SK-N-SH (cell line): ENCODE data around the gene RAI14. TPM values are rescaled to one million over a fixed set of nuclear protein-coding genes. Genes with fewer than 3 reads are reported as not detected.

Experiments
- CTCF ChIA-PET: fragments of 300-600, 350-600 bp; formaldehyde crosslinking; extraction: SDS; loops from one replicate; lab custom pipeline; 2021; lab: Yijun Ruan, JAX
- POLR2A ChIA-PET: fragments of 350-600 bp; sonication (Branson Sonifier 250); formaldehyde crosslinking; extraction: SDS; loops from one replicate; lab custom pipeline; 2020; ENCODE audit warnings: antibody characterized with exemption, inconsistent platforms; lab: Yijun Ruan, JAX
- DNase-seq: peaks from one replicate; pipeline ENCODE4 v3.0.0; 2012
- H2AFZ ChIP-seq: fragments of 200-600 bp; sonication (generic); 2 replicates; pipeline ENCODE4 v1.8.1; 2016; ENCODE audit warnings: antibody characterized with exemption, mild to moderate bottlenecking, low read depth
- H3F3A ChIP-seq: fragments of 200-600 bp; sonication (generic); replicated peaks from 2 replicates; pipeline ENCODE3; 2016; ENCODE audit warnings: antibody characterized with exemption, mild to moderate bottlenecking; ENCODE audit not compliant: insufficient read depth
- H3K27ac ChIP-seq, 2 experiments: fragments of 200-500 bp in 1 of 2; fragments of 200-600 bp in 1 of 2; sonication (Bioruptor generic) in 1 of 2; sonication (generic), shearing (Covaris generic) in 1 of 2; 2 replicates each; pipeline versions ENCODE4 v1.5.1 to v1.6.1; 2014 to 2016; ENCODE audit warnings: low read depth in 2 of 2, inconsistent platforms in 1 of 2, low read length in 1 of 2, mild to moderate bottlenecking in 1 of 2, mixed read lengths in 1 of 2
- H3K27me3 ChIP-seq: fragments of 200-600 bp; sonication (generic), shearing (Covaris generic); 2 replicates; pipeline ENCODE4 v1.6.1; 2016; ENCODE audit warnings: mixed run types; ENCODE audit not compliant: insufficient read depth
- H3K36me3 ChIP-seq, 2 experiments: fragments of 200-500 bp in 1 of 2; fragments of 200-600 bp in 1 of 2; sonication (Bioruptor generic) in 1 of 2; sonication (generic) in 1 of 2; replicated peaks in 1 of 2; 2 replicates each; pipeline versions ENCODE3 to v1.5.1; 2014 to 2016; ENCODE audit warnings: low read length in 1 of 2, mild to moderate bottlenecking in 1 of 2; ENCODE audit not compliant: insufficient read depth in 2 of 2, control insufficient read depth in 1 of 2
- H3K4me1 ChIP-seq, 2 experiments: fragments of 200-500 bp in 1 of 2; fragments of 200-600 bp in 1 of 2; sonication (Bioruptor generic) in 1 of 2; sonication (generic), shearing (Covaris generic) in 1 of 2; 2 replicates each; pipeline versions ENCODE4 v1.5.1 to v1.6.1; 2014 to 2016; ENCODE audit warnings: low read depth in 1 of 2, low read length in 1 of 2, mixed run types in 1 of 2; ENCODE audit not compliant: insufficient read depth in 2 of 2, control insufficient read depth in 1 of 2
- H3K4me2 ChIP-seq: fragments of 200-600 bp; sonication (generic), shearing (Covaris generic); 2 replicates; pipeline ENCODE4 v1.6.1; 2017; ENCODE audit warnings: mixed run types
- H3K4me3 ChIP-seq, 2 experiments: fragments of 200-500 bp in 1 of 2; fragments of 200-600 bp in 1 of 2; sonication (Bioruptor generic) in 1 of 2; sonication (generic), shearing (Covaris generic) in 1 of 2; 2 replicates each; pipeline versions ENCODE4 v1.5.1 to v1.8.1; 2014 to 2016; ENCODE audit warnings: low read depth in 2 of 2, inconsistent platforms in 1 of 2, low read length in 1 of 2, mild to moderate bottlenecking in 1 of 2, mixed read lengths in 1 of 2, moderate library complexity in 1 of 2
- H3K79me2 ChIP-seq: fragments of 200-600 bp; sonication (generic); 2 replicates; pipeline ENCODE4 v1.8.1; 2017; ENCODE audit warnings: mild to moderate bottlenecking; ENCODE audit not compliant: insufficient read depth
- H3K9ac ChIP-seq: fragments of 200-600 bp; sonication (generic); 2 replicates; pipeline ENCODE4 v1.6.1; 2017; ENCODE audit warnings: mixed run types
- H3K9me2 ChIP-seq: fragments of 200-600 bp; sonication (generic); 2 replicates; pipeline ENCODE4 v1.6.1; 2017; ENCODE audit warnings: mixed run types
- H3K9me3 ChIP-seq: fragments of 200-600 bp; sonication (generic); 2 replicates; pipeline ENCODE4 v1.6.1; 2017; ENCODE audit warnings: mixed run types, mild to moderate bottlenecking, moderate library complexity
- H4K20me1 ChIP-seq: fragments of 200-600 bp; sonication (generic); 2 replicates; pipeline ENCODE4 v1.6.1; 2017; ENCODE audit warnings: mild to moderate bottlenecking, mixed run types; ENCODE audit not compliant: insufficient read depth
- CHD2 ChIP-seq: fragments of 150-350 bp; IDR thresholded peaks from 2 replicates; pipeline ENCODE4 v1.6.1; 2018; ENCODE audit warnings: low read length; ENCODE audit not compliant: partially characterized antibody
- ELF1 ChIP-seq: IDR thresholded peaks from 2 replicates; pipeline ENCODE4 v1.4.0; 2012
- EZH2phosphoT487 ChIP-seq: fragments of 200-600 bp; sonication (generic); IDR thresholded peaks from 2 replicates; pipeline ENCODE4 v1.6.1; 2017; ENCODE audit warnings: low read depth, mixed run types, mild to moderate bottlenecking, antibody characterized with exemption, moderate library complexity, borderline replicate concordance
- JUND ChIP-seq: IDR thresholded peaks from 2 replicates; pipeline ENCODE4 v1.4.0; 2012
- MEF2A ChIP-seq: IDR thresholded peaks from 2 replicates; pipeline ENCODE4 v1.4.0; 2012; ENCODE audit warnings: low read depth, borderline replicate concordance
- NFIC ChIP-seq: IDR thresholded peaks from 2 replicates; pipeline ENCODE4 v1.4.0; 2012; ENCODE audit warnings: borderline replicate concordance
- RCOR1 ChIP-seq: fragments of 150-350 bp; IDR thresholded peaks from 2 replicates; pipeline ENCODE4 v1.6.1; 2017; ENCODE audit warnings: antibody characterized with exemption, low read length
- RFX5 ChIP-seq: IDR thresholded peaks from 2 replicates; pipeline ENCODE4 v1.6.1; 2012; ENCODE audit warnings: mild to moderate bottlenecking, improper control_type of control experiment, low read length
- RXRA ChIP-seq: IDR thresholded peaks from 2 replicates; pipeline ENCODE4 v1.4.0; 2012; ENCODE audit warnings: low read depth, mild to moderate bottlenecking, borderline replicate concordance
- TAF1 ChIP-seq: IDR thresholded peaks from 2 replicates; pipeline ENCODE4 v1.6.1; 2012; ENCODE audit warnings: low read depth, mild to moderate bottlenecking, low read length, moderate library complexity, borderline replicate concordance
- TCF12 ChIP-seq: IDR thresholded peaks from 2 replicates; pipeline ENCODE4 v1.4.0; 2012
- TEAD4 ChIP-seq: IDR thresholded peaks from 2 replicates; pipeline ENCODE4 v1.4.0; 2012; ENCODE audit warnings: mild to moderate bottlenecking, borderline replicate concordance; ENCODE audit not compliant: insufficient read depth
- USF1 ChIP-seq: IDR thresholded peaks from 2 replicates; pipeline ENCODE4 v1.4.0; 2012; ENCODE audit warnings: low read depth, borderline replicate concordance
- WGBS: methylation state at CpG from one replicate; pipeline ENCODE4 v1.1.6; 2017; ENCODE audit warnings: low lambda C conversion rate; 5-methylcytosine and 5-hydroxymethylcytosine counted together
- polyA plus RNA-seq, 3 experiments: library from polyadenylated mRNA; depleted of rRNA; stranded (reverse); fragments of >200 nt; gene quantifications; 2 replicates each; pipeline ENCODE4 v1.2.3, GENCODE V29; 2012
- TF ChIP-seq, protein P1 (sequence below): IDR thresholded peaks from 2 replicates; pipeline ENCODE4 v1.6.1; 2012; ENCODE audit warnings: mild to moderate bottlenecking, low read depth, low read length, moderate library complexity

Gene RAI14
- polyA plus RNA-seq, 1 of the 3 experiments (the other 2 are of a cell fraction) = 53.2 TPM

DNA sequence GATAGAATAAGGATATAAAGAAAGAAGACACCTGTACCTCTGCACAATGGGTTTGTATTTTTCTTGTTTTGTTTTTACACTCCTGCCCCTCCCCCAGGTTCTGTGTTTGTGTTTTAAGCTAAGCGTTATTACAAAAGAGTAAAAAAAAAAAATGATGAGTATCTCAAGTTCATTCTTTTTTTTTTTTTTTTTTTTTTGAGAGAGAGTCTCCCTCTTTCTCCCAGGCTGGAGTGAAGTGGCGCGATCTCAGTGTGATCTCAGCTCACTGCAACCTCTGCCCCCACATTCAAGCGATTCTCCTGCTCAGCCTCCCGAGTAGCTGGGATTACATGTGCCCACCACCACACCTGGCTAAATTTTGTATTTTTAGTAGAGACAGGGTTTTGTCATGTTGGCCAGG is 29.4 kb upstream of the RAI14 start (continued):
- TF ChIP-seq RFX5 (no peak), JUND (no peak)

DNA sequence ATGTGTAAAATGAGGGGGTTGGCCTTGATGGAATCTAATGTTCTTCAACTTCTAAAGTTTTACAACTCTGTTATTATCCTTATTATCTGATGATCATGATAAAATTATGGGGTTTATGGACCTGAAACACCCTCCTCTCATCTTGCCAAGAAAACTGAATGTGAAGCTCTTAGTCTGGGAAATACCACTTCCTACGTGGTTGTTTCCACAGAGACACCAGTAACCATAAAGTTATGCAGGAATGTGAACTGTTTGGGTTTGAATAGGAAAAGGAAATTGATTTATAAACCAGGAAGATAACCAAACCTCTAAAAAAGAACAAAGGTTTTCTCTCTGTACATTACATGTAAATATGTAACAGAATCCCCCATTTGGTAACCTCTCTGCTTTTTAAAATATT is 28.3 kb upstream of the RAI14 start:
- Histone ChIP-seq H3K9me3 (no peaks in the 10 kb centered on the region), H3K79me2 (no peaks in the 10 kb centered on the region), H3K9me2 (no peaks in the 10 kb centered on the region), H3K27ac (peak overlapping the region in 1 of 2 experiments; percentile 61; a peak in 2 of 4 replicates), H3K36me3 (no peaks in the 10 kb centered on the region), H3K4me1 (peaks cover 0 to 21% of the 10 kb centered on the region in 2 experiments; a peak in 1 of 4 replicates), H3K9ac (peak overlapping the region; percentile 29; the same call in 1 of the 2 replicates), H4K20me1 (no peaks in the 10 kb centered on the region), H3F3A (peaks cover 19% of the 10 kb centered on the region), H3K4me2 (peak overlapping the region; percentile 22; the same call in 1 of the 2 replicates), H2AFZ (peak overlapping the region; percentile 56; the same call in 1 of the 2 replicates), H3K27me3 (no peaks in the 10 kb centered on the region), H3K4me3 (no peak overlapping the region)
- no peak for TF ChIP-seq CHD2
- no peak for TF ChIP-seq EZH2phosphoT487
- TF ChIP-seq TAF1 = no peak
- no peak for TF ChIP-seq NFIC
- peak; percentile 26; the same call in 1 of the 2 replicates for TF ChIP-seq TCF12
- TF ChIP-seq JUND = peak; percentile 14; the same call in 1 of the 2 replicates
- TF ChIP-seq, protein P1, sequence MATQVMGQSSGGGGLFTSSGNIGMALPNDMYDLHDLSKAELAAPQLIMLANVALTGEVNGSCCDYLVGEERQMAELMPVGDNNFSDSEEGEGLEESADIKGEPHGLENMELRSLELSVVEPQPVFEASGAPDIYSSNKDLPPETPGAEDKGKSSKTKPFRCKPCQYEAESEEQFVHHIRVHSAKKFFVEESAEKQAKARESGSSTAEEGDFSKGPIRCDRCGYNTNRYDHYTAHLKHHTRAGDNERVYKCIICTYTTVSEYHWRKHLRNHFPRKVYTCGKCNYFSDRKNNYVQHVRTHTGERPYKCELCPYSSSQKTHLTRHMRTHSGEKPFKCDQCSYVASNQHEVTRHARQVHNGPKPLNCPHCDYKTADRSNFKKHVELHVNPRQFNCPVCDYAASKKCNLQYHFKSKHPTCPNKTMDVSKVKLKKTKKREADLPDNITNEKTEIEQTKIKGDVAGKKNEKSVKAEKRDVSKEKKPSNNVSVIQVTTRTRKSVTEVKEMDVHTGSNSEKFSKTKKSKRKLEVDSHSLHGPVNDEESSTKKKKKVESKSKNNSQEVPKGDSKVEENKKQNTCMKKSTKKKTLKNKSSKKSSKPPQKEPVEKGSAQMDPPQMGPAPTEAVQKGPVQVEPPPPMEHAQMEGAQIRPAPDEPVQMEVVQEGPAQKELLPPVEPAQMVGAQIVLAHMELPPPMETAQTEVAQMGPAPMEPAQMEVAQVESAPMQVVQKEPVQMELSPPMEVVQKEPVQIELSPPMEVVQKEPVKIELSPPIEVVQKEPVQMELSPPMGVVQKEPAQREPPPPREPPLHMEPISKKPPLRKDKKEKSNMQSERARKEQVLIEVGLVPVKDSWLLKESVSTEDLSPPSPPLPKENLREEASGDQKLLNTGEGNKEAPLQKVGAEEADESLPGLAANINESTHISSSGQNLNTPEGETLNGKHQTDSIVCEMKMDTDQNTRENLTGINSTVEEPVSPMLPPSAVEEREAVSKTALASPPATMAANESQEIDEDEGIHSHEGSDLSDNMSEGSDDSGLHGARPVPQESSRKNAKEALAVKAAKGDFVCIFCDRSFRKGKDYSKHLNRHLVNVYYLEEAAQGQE = no peak
- no peak for TF ChIP-seq RXRA
- no peak for TF ChIP-seq RCOR1
- no peak for TF ChIP-seq ELF1
- no peak for TF ChIP-seq USF1
- no peak for TF ChIP-seq TEAD4
- no peak for TF ChIP-seq MEF2A
- POLR2A ChIA-PET = no interaction called here
- WGBS = 13% methylated on average over 1 of the region's 1 CpG
- no peak for DNase-seq
- CTCF ChIA-PET = no interaction called here
